Fibroblast of villous mesenchyme (primary cell): Measurements from ENCODE around the gene PHYHIPL. TPM values are rescaled to one million over a fixed set of nuclear protein-coding genes. Genes with fewer than 3 reads are reported as not detected.

Experiments
- DNase-seq: peaks from one replicate; pipeline ENCODE4 v3.0.0-alpha.2; 2010; ENCODE audit warnings: low read depth
- H3K4me3 ChIP-seq: 2 replicates; pipeline ENCODE4 v1.5.1; 2011; ENCODE audit warnings: low read depth, mild to moderate bottlenecking, low read length
- CTCF ChIP-seq: IDR thresholded peaks from 2 replicates; pipeline ENCODE4 v1.5.1; 2012; ENCODE audit warnings: low read depth, mild to moderate bottlenecking, low read length; ENCODE audit not compliant: insufficient read depth
- total RNA-seq: library from RNA; depleted of rRNA; stranded (reverse); fragments of >200 nt; gene quantifications from 2 replicates; pipeline ENCODE4 v1.2.3, GENCODE V29; 2012

The PHYHIPL gene
- total RNA-seq, 1 donor: not detected

DNA sequence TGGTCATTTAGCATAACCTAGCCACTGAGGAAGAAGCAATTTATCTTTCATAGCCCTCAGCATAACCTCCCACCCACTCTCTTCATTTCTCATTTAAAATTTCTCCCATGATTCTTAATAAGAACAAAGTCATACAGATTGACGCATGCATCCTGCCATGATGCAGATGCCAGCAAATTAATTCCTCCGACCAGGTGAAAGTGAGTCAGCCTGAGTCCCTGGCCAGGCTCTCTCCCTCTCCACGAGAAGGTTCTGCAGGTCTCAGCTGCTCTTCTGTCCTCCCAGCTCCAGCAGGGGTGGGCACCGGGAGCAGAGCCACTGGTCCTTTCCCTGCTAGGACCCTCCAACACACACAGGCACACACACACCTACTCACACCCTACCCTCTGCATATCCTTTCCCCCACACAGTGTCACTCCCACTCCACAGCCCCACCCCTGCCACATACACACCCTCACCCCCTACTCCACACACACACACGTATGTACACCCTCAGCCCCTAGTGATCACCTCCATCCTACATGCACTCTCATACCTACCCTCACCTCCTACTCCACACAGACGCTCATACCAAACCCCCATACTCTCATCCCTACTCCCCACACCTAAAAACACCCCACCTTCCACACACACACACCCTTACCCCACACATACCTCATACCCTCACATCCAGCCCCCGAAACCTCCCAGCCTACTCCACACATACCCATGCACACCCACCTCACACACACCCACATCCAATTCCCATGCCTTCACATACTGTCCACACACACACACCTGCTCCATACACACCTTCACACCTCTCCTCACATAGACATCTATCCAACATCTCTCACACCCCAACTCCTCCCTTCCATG lies 107.9 kb downstream of the PHYHIPL start:
- TF ChIP-seq CTCF: no peak
- H3K4me3 ChIP-seq: no peak overlapping the region
- DNase-seq: no peak

DNA sequence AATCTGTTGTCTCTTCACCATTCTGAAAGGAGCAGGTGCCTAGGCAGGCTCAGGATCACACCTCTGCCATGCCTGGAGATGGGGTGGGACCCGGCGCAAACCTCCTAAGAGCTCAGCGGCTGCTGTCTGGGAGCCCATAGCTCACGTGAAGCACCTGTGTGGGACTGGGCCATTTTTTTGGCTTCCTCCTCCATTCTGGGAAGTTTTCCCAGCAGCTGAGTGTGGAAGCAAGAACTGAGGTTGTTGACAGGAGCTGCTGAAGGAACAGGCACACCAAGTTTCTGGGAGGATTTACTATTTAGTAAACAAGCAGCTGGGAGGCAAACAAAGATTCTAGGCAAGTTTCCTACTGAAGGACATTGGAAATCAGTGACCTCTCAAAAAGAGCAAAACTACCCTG lies 108.6 kb downstream of the PHYHIPL start:
- no peak overlapping the region for H3K4me3 ChIP-seq
- TF ChIP-seq CTCF: no peak
- no peak for DNase-seq

GRCh38 chr10:59285848-59286247 lies 109.4 kb downstream of the PHYHIPL start:
- no peak for DNase-seq
- TF ChIP-seq CTCF: no peak

GRCh38 chr10:59287587-59288255 lies 111.3 kb downstream of the PHYHIPL start:
- DNase-seq: no peak
- H3K4me3 ChIP-seq: no peak overlapping the region
- TF ChIP-seq CTCF: no peak

More at GRCh38 chr10:59285848-59286247, 109.4 kb downstream of the PHYHIPL start:
- no peak overlapping the region for H3K4me3 ChIP-seq

DNA sequence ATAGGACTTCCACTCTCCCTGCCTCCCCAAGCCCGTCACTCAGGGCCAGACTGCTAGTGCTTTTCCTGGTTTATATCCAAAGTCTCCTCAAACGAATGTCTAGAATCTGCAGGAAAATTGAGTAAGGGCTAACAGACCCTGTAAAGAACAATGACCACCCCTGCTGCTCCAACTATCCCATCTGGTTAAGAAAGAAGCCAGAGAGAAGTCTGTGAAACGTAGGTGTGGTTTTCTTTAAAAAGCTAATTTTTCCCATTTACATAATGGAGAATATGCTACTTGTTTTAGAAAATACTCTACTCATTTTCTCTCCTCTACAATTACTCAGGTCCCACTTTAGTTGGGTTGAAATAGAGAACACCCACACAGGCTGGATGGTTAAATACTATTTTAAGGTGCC lies 113.4 kb downstream of the PHYHIPL start:
- TF ChIP-seq CTCF: no peak
- no peak for DNase-seq
- H3K4me3 ChIP-seq: no peak overlapping the region

GRCh38 chr10:59290448-59290847 lies 114.0 kb downstream of the PHYHIPL start:
- H3K4me3 ChIP-seq: no peak overlapping the region
- DNase-seq: no peak
- no peak for TF ChIP-seq CTCF

Other genes starting within 250 kb of the PHYHIPL start
- gene FAM13C, start 185.9 kb downstream of the PHYHIPL start, total RNA-seq: 0.43 and 2.3 TPM in 2 replicates